ENCODE data around the gene GPRC5C.

- TF ChIP-seq POLR2A (IDR thresholded peaks at IDR 0.05; ENCODE audit: low read depth, low read length), result no peak
- no peak for TF ChIP-seq POLR2AphosphoS5 (IDR thresholded peaks at IDR 0.05; ENCODE audit: low read depth, low read length)
- no peak for TF ChIP-seq SPI1 (IDR thresholded peaks at IDR 0.05; ENCODE audit: low read depth, low read length)
- TF ChIP-seq TAF1 (IDR thresholded peaks at IDR 0.05; ENCODE audit: low read depth, low read length), result no peak
- no peak for TF ChIP-seq POU2F2 (IDR thresholded peaks at IDR 0.05; ENCODE audit: low read depth, low read length)
Observed at GRCh38 chr17:74455821-74456220, 23.9 kb downstream of the GPRC5C start.
